ENCODE data around the gene FRMD5.

GRCh38 chr15:44183363-44183762 lies 11.7 kb downstream of the FRMD5 start:
- no peak for TF ChIP-seq CTCF (IDR thresholded peaks at IDR 0.05; ENCODE audit: poor library complexity)
- TF ChIP-seq EZH2 (IDR thresholded peaks at IDR 0.05; ENCODE audit: borderline replicate concordance): no peak
- no peak for TF ChIP-seq EZH2phosphoT487 (IDR thresholded peaks at IDR 0.05; ENCODE audit: low read depth, severe bottlenecking, unreplicated experiment)
